Measurements from ENCODE around the gene LY6G6F. TPM values are rescaled to one million over a fixed set of nuclear protein-coding genes. Genes with fewer than 3 reads are reported as not detected.

LY6G6F gene
- total and polyA plus RNA-seq, 2 donors (not counting 1 experiment from before 2014, with no cell fraction given): not detected

DNA sequence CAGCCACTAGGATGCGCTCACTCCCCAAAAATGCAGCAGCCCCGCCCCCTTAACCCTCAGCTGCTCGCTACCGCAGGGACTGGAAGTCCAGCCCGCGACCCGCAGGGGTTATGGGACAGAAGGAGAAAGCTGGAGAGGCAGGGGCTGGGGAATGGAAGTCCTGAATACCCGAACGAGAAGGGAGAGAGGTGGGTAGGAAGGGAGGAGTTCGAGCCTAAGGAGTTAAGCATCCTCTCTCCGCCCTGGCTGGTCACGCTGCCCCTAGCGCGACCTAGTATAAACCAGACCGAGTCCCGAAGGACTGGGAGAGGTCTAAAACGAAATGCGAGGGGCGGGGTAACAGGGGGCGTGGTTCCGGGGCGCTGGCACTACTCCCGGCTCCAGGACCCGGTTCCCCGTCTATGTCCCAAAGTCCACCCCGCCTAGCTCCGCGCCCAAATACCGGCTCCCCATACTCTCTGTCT, 22.9 kb downstream of the LY6G6F start:
- H3K4me1 Mint-ChIP-seq: peaks cover 72% of the 10 kb centered on the region
- ChIA-PET POLR2A (interaction anchor here (1.0 to 2.5 kb wide), 9 partner anchors 10 to 168 kb away, joined by 3 to 28 read pairs (median 9); partner anchors contain the start of genes ABHD16A, EHMT2, HSPA1A and HSPA1L), CTCF (interaction anchor here (0.6 to 6.3 kb wide), 26 partner anchors 9 to 169 kb away, joined by 3 to 90 read pairs (median 4); partner anchors contain the start of genes ABHD16A, CLIC1, GPANK1 and HSPA1A)
- Histone ChIP-seq H4K20me1 (ENCODE audit: control insufficient read depth, insufficient read depth, low read length, poor library complexity, severe bottlenecking) (peaks cover 15% of the 10 kb centered on the region), H2AFZ (ENCODE audit: insufficient read depth, low read depth, low read length, poor library complexity, severe bottlenecking) (peak overlapping the region; percentile 81), H3K27me3 (replicated peaks in 1 of 4; ENCODE audit: control extremely low read depth in 1 of 4, control insufficient read depth in 3 of 4, insufficient read depth in 4 of 4, low read length in 3 of 4) (no peaks in the 10 kb centered on the region), H3K9ac (ENCODE audit: low read length) (peak overlapping the region; percentile 90), H3K4me1 (ENCODE audit: control insufficient read depth in 2 of 2, insufficient read depth in 2 of 2, low read length in 2 of 2) (peaks cover 49 to 58% of the 10 kb centered on the region in 2 donors), H3K9me3 (ENCODE audit: control extremely low read depth in 1 of 3, control insufficient read depth in 2 of 3, insufficient read depth in 1 of 3, low read length in 2 of 3) (no peaks in the 10 kb centered on the region), H3K4me3 (ENCODE audit: control extremely low read depth in 1 of 5, extremely low read depth in 1 of 5, insufficient read depth in 1 of 5, low read depth in 2 of 5, low read length in 4 of 5) (peak overlapping the region; percentile 67 to 94 (median 85)), H3K36me3 (replicated peaks in 1 of 2; ENCODE audit: control extremely low read depth in 1 of 2, control insufficient read depth in 1 of 2, extremely low read depth in 1 of 2, insufficient read depth in 2 of 2, low read length in 1 of 2) (peaks cover 4 to 57% of the 10 kb centered on the region in 2 experiments), H3K27ac (ENCODE audit: low read length in 2 of 2) (peak overlapping the region; percentile 78 to 82), H3K4me2 (replicated peaks; ENCODE audit: low read depth, low read length, poor library complexity, severe bottlenecking) (peak overlapping the region; percentile 88), H3K79me2 (ENCODE audit: control insufficient read depth, insufficient read depth, low read length) (peaks cover 38% of the 10 kb centered on the region)
- intact Hi-C loops (cut with micrococcal nuclease): loop anchor here (1.0 kb wide), 2 partner anchors 26 to 40 kb away; partner anchors contain the start of gene ABHD16A
- DNase-seq (peak; percentile 90), ATAC-seq (ENCODE audit: low read depth) (peak; percentile 48)
- peak overlapping the region; percentile 97 for H3K27ac Mint-ChIP-seq
- TF ChIP-seq, protein P1, sequence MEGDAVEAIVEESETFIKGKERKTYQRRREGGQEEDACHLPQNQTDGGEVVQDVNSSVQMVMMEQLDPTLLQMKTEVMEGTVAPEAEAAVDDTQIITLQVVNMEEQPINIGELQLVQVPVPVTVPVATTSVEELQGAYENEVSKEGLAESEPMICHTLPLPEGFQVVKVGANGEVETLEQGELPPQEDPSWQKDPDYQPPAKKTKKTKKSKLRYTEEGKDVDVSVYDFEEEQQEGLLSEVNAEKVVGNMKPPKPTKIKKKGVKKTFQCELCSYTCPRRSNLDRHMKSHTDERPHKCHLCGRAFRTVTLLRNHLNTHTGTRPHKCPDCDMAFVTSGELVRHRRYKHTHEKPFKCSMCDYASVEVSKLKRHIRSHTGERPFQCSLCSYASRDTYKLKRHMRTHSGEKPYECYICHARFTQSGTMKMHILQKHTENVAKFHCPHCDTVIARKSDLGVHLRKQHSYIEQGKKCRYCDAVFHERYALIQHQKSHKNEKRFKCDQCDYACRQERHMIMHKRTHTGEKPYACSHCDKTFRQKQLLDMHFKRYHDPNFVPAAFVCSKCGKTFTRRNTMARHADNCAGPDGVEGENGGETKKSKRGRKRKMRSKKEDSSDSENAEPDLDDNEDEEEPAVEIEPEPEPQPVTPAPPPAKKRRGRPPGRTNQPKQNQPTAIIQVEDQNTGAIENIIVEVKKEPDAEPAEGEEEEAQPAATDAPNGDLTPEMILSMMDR (IDR thresholded peaks at IDR 0.05): peak; percentile 89
- TF ChIP-seq EZH2 (IDR thresholded peaks at IDR 0.05; ENCODE audit: borderline replicate concordance, insufficient read depth, low read depth, low read length, poor library complexity, severe bottlenecking): no peak
- no peaks in the 10 kb centered on the region for H3K27me3 Mint-ChIP-seq
- H3K9me3 Mint-ChIP-seq (ENCODE audit: insufficient read depth): no peaks in the 10 kb centered on the region
- H3K4me3 Mint-ChIP-seq: peak overlapping the region; percentile 99
- 0% methylated on average over 18 of the region's 29 CpGs for WGBS (ENCODE audit: insufficient coverage)
